Pulmonary artery endothelial cell (primary cell): Measurements from ENCODE around the gene PITPNM3. TPM values are rescaled to one million over a fixed set of nuclear protein-coding genes. Genes with fewer than 3 reads are reported as not detected.
"Not testable (repeated sequence)": the region's sequence is repeated elsewhere in the genome, so short reads cannot be mapped to it uniquely, and the experiment has no call there.

Source experiments
- DNase-seq: peaks from one replicate; pipeline ENCODE4 v3.0.0-alpha.2; 2011; ENCODE audit warnings: low read depth, low spot score
- total RNA-seq: library from RNA; depleted of rRNA; stranded (reverse); fragments of >200 nt; gene quantifications from 2 replicates; pipeline ENCODE4 v1.2.3, GENCODE V29; 2014

PITPNM3 gene
- total RNA-seq: 0.74 and 1.6 TPM in 2 replicates

GRCh38 chr17:6556121-6557039 lies at the start of gene PITPNM3:
Gene PITPNM3, minus strand, starts transcription at chr17:6556555. Its CDS starts 149 bp downstream, at chr17:6556406.
- DNase-seq: no peak

GRCh38 chr17:6605142-6605541 lies 48.8 kb upstream of the PITPNM3 start:
- DNase-seq: no peak

GRCh38 chr17:6603744-6604325 lies 47.5 kb upstream of the PITPNM3 start:
- DNase-seq: no peak

- DNase-seq: no peak
Measured at GRCh38 chr17:6602141-6602540, 45.8 kb upstream of the PITPNM3 start.

- DNase-seq: peak; percentile 20
Measured at GRCh38 chr17:6599364-6599763, 43.0 kb upstream of the PITPNM3 start.

GRCh38 chr17:6597727-6598126 lies 41.4 kb upstream of the PITPNM3 start:
- no peak for DNase-seq

- no peak for DNase-seq
Measured at GRCh38 chr17:6596941-6597340, 40.6 kb upstream of the PITPNM3 start.

- no peak for DNase-seq
Measured at GRCh38 chr17:6596511-6596910, 40.2 kb upstream of the PITPNM3 start.

- DNase-seq: no peak
Measured at GRCh38 chr17:6596081-6596480, 39.7 kb upstream of the PITPNM3 start.

- DNase-seq: not testable (repeated sequence)
Measured at GRCh38 chr17:6593371-6593770, 37.0 kb upstream of the PITPNM3 start.

- no peak for DNase-seq
Measured at GRCh38 chr17:6592173-6592572, 35.8 kb upstream of the PITPNM3 start.

GRCh38 chr17:6591599-6592158 lies 35.3 kb upstream of the PITPNM3 start:
- no peak for DNase-seq

- DNase-seq: no peak
Measured at GRCh38 chr17:6589266-6589946, 33.1 kb upstream of the PITPNM3 start.

GRCh38 chr17:6588165-6588564 lies 31.8 kb upstream of the PITPNM3 start:
- no peak for DNase-seq

GRCh38 chr17:6587310-6587709 lies 31.0 kb upstream of the PITPNM3 start:
- no peak for DNase-seq

- no peak for DNase-seq
Measured at GRCh38 chr17:6583411-6583810, 27.1 kb upstream of the PITPNM3 start.

GRCh38 chr17:6580625-6581024 lies 24.3 kb upstream of the PITPNM3 start:
- no peak for DNase-seq

- DNase-seq: no peak
Measured at GRCh38 chr17:6578491-6578890, 22.1 kb upstream of the PITPNM3 start.

GRCh38 chr17:6577686-6578263 lies 21.4 kb upstream of the PITPNM3 start:
- no peak for DNase-seq

GRCh38 chr17:6576038-6576785 lies 19.9 kb upstream of the PITPNM3 start:
- no peak for DNase-seq

- no peak for DNase-seq
Measured at GRCh38 chr17:6575596-6575988, 19.2 kb upstream of the PITPNM3 start.
